Epithelial cell of prostate (primary cell): ENCODE results near the gene CMPK2.

Source experiments
- DNase-seq: peaks from one replicate; pipeline ENCODE4 v3.0.0-alpha.2; 2011; ENCODE audit warnings: low read depth, low spot score
- H3K27ac ChIP-seq: fragments of 450-650 bp; 2 replicates; pipeline ENCODE4 v1.5.1; 2017; ENCODE audit warnings: mild to moderate bottlenecking

CMPK2 gene

GRCh38 chr2:6818012-6818411 is 47.7 kb downstream of the CMPK2 start:
- no peak for DNase-seq
- H3K27ac ChIP-seq = no peak overlapping the region

- DNase-seq = no peak
- no peak overlapping the region for H3K27ac ChIP-seq
Observed at GRCh38 chr2:6814869-6815268, 50.8 kb downstream of the CMPK2 start.

- DNase-seq = no peak
- H3K27ac ChIP-seq = no peak overlapping the region
Observed at GRCh38 chr2:6814312-6814711, 51.4 kb downstream of the CMPK2 start.

GRCh38 chr2:6813573-6813972 is 52.1 kb downstream of the CMPK2 start:
- DNase-seq = no peak
- no peak overlapping the region for H3K27ac ChIP-seq

- DNase-seq = no peak
- no peak overlapping the region for H3K27ac ChIP-seq
Observed at GRCh38 chr2:6812857-6813530, 52.7 kb downstream of the CMPK2 start.

DNA sequence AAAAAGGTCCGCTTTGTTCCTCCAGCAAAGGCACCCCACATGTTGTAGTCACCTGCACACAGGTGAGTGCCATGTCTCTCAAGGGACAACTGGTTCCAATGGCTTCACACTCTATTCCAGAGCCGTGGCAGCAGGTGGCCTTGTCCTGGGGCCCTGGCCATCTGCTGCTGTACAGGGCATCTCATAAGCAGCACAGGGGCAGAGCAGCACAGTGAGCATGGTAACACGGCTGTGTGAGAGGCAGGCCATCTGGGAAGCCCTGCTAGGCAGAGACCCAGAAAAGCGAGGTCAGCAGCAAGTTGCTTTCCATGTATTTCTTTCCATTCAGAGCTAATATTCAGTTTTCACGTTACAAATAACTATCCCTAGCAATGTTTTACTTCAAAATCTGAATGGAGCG is 54.7 kb downstream of the CMPK2 start:
- DNase-seq = no peak
- H3K27ac ChIP-seq = no peak overlapping the region

DNA sequence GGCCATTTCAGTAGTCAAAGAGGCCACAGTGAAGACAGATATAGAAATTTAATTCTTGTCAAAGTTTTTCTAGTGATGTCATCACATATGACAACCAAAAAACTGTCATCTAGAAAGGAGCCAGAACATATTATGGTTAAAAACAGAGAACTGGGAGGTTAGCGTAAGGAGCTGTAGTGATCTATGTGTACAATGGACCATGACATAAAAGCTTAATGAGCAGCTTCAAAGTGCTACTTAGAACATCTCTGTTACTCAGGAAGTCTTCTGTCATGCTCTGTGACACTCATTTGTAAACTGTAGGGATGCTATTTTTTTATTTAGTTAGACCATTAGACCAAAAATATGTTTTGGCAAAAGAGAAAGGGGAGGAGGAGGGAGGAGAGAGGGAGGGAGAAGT is 57.3 kb downstream of the CMPK2 start:
- no peak for DNase-seq
- no peak overlapping the region for H3K27ac ChIP-seq

DNA sequence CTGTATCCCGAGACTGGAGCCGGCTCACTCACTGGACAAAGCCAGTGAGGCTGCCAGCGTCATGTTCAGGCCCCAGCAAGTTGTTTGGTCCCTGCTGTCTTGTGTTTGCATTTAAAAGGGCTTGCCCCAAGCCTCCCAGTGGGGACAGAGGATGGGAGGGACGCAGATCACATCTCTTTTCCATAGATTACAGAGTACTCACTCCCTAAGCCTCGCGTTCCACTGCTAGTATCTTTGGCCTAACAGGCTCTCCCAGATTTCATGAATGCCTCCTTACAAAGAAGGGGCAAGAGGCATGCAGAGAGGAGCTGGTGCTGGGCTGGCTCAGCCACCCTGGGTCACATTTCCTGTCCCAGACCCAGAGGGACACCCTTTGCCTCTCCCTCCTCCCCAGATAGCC is 59.1 kb downstream of the CMPK2 start:
- no peak overlapping the region for H3K27ac ChIP-seq
- no peak for DNase-seq

GRCh38 chr2:6800553-6800952 is 65.2 kb downstream of the CMPK2 start:
- no peak overlapping the region for H3K27ac ChIP-seq
- DNase-seq = no peak
